Measurements from ENCODE around the gene MAMDC2.

MAMDC2 gene

GRCh38 chr9:70064496-70064895, 20.8 kb downstream of the MAMDC2 start:
- no peak for DNase-seq (ENCODE audit: low read depth in 1 of 2, low spot score in 1 of 2)

GRCh38 chr9:70065572-70065971, 21.9 kb downstream of the MAMDC2 start:
- no peak for DNase-seq (ENCODE audit: low read depth in 1 of 2, low spot score in 1 of 2)

GRCh38 chr9:70066418-70066817, 22.8 kb downstream of the MAMDC2 start:
- no peak for DNase-seq (ENCODE audit: low read depth in 1 of 2, low spot score in 1 of 2)

- no peak for DNase-seq (ENCODE audit: low read depth in 1 of 2, low spot score in 1 of 2)
Observed at GRCh38 chr9:70066874-70067273, 23.2 kb downstream of the MAMDC2 start.

GRCh38 chr9:70069704-70070103, 26.1 kb downstream of the MAMDC2 start:
- no peak for DNase-seq (ENCODE audit: low read depth in 1 of 2, low spot score in 1 of 2)

- DNase-seq (ENCODE audit: low read depth in 1 of 2, low spot score in 1 of 2) = no peak
Observed at GRCh38 chr9:70073193-70073592, 29.5 kb downstream of the MAMDC2 start.

GRCh38 chr9:70073756-70074155, 30.1 kb downstream of the MAMDC2 start:
- no peak for DNase-seq (ENCODE audit: low read depth in 1 of 2, low spot score in 1 of 2)

- DNase-seq (ENCODE audit: low read depth in 1 of 2, low spot score in 1 of 2) = no peak
Observed at GRCh38 chr9:70076678-70077077, 33.0 kb downstream of the MAMDC2 start.

- DNase-seq (ENCODE audit: low read depth in 1 of 2, low spot score in 1 of 2) = no peak
Observed at GRCh38 chr9:70079417-70080037, 35.9 kb downstream of the MAMDC2 start.

- no peak for DNase-seq (ENCODE audit: low read depth in 1 of 2, low spot score in 1 of 2)
Observed at GRCh38 chr9:70080481-70081119, 37.0 kb downstream of the MAMDC2 start.

- no peak for DNase-seq (ENCODE audit: low read depth in 1 of 2, low spot score in 1 of 2)
Observed at GRCh38 chr9:70081120-70081495, 37.5 kb downstream of the MAMDC2 start.

GRCh38 chr9:70083429-70083828, 39.8 kb downstream of the MAMDC2 start:
- no peak for DNase-seq (ENCODE audit: low read depth in 1 of 2, low spot score in 1 of 2)

- no peak for DNase-seq (ENCODE audit: low read depth in 1 of 2, low spot score in 1 of 2)
Observed at GRCh38 chr9:70085241-70085640, 41.6 kb downstream of the MAMDC2 start.

- no peak for DNase-seq (ENCODE audit: low read depth in 1 of 2, low spot score in 1 of 2)
Observed at GRCh38 chr9:70091103-70091502, 47.5 kb downstream of the MAMDC2 start.

- DNase-seq (ENCODE audit: low read depth in 1 of 2, low spot score in 1 of 2) = no peak
Observed at GRCh38 chr9:70091572-70091971, 47.9 kb downstream of the MAMDC2 start.

GRCh38 chr9:70092190-70092589, 48.5 kb downstream of the MAMDC2 start:
- DNase-seq (ENCODE audit: low read depth in 1 of 2, low spot score in 1 of 2) = no peak

- DNase-seq (ENCODE audit: low read depth in 1 of 2, low spot score in 1 of 2) = no peak
Observed at GRCh38 chr9:70093095-70093494, 49.4 kb downstream of the MAMDC2 start.

- DNase-seq (ENCODE audit: low read depth in 1 of 2, low spot score in 1 of 2) = no peak
Observed at GRCh38 chr9:70093944-70094343, 50.3 kb downstream of the MAMDC2 start.

GRCh38 chr9:70094747-70095146, 51.1 kb downstream of the MAMDC2 start:
- no peak for DNase-seq (ENCODE audit: low read depth in 1 of 2, low spot score in 1 of 2)

- no peak for DNase-seq (ENCODE audit: low read depth in 1 of 2, low spot score in 1 of 2)
Observed at GRCh38 chr9:70097187-70097586, 53.5 kb downstream of the MAMDC2 start.

GRCh38 chr9:70100362-70100761, 56.7 kb downstream of the MAMDC2 start:
- DNase-seq (ENCODE audit: low read depth in 1 of 2, low spot score in 1 of 2) = no peak

- no peak for DNase-seq (ENCODE audit: low read depth in 1 of 2, low spot score in 1 of 2)
Observed at GRCh38 chr9:70101265-70101664, 57.6 kb downstream of the MAMDC2 start.

- DNase-seq (ENCODE audit: low read depth in 1 of 2, low spot score in 1 of 2) = no peak
Observed at GRCh38 chr9:70105147-70105546, 61.5 kb downstream of the MAMDC2 start.

Data from activated CD4-positive, alpha-beta T cell treated with anti-CD3 and anti-CD28 coated beads, Interleukin-2, amount 50 U/mL, for 24 hours (primary cell).